Mesenchymal stem cell (in vitro differentiated cells and primary cell): ENCODE measurements around the gene HIF1A. TPM values are rescaled to one million over a fixed set of nuclear protein-coding genes. Genes with fewer than 3 reads are reported as not detected.

Source experiments
- DNase-seq: peaks from one replicate; pipeline ENCODE4 v3.0.0-alpha.2; 2013
- H2AFZ ChIP-seq: one replicate; pipeline ENCODE4 v1.6.1; 2013; ENCODE audit warnings: low read depth, mild to moderate bottlenecking, control low read depth, inconsistent platforms, low read length, moderate library complexity
- H2AK5ac ChIP-seq: 2 replicates; pipeline ENCODE4 v1.6.1; 2013; ENCODE audit warnings: low read length, moderate library complexity, mild to moderate bottlenecking, inconsistent platforms; ENCODE audit not compliant: severe bottlenecking
- H2BK120ac ChIP-seq: one replicate; pipeline ENCODE4 v1.6.1; 2013; ENCODE audit warnings: low read depth, mild to moderate bottlenecking, inconsistent platforms, low read length, moderate library complexity
- H2BK12ac ChIP-seq, 2 experiments: one replicate each; pipeline ENCODE4 v1.6.1; 2013; ENCODE audit warnings: inconsistent platforms in 2 of 2, low read length in 2 of 2, mild to moderate bottlenecking in 2 of 2, moderate library complexity in 2 of 2, control low read depth in 1 of 2
- H2BK15ac ChIP-seq: one replicate; pipeline ENCODE4 v1.6.1; 2013; ENCODE audit warnings: mild to moderate bottlenecking, low read depth, inconsistent platforms; ENCODE audit not compliant: poor library complexity, severe bottlenecking
- H2BK5ac ChIP-seq: 2 replicates; pipeline ENCODE4 v1.6.1; 2013; ENCODE audit warnings: low read depth, mild to moderate bottlenecking, low read length, control low read depth, inconsistent platforms; ENCODE audit not compliant: poor library complexity, severe bottlenecking
- H3K14ac ChIP-seq, 2 experiments: one replicate each; pipeline ENCODE4 v1.6.1; 2013; ENCODE audit warnings: inconsistent platforms in 2 of 2, low read length in 2 of 2, control low read depth in 1 of 2, mild to moderate bottlenecking in 1 of 2, moderate library complexity in 1 of 2
- H3K18ac ChIP-seq, 2 experiments: one replicate each; pipeline ENCODE4 v1.6.1; 2013; ENCODE audit warnings: inconsistent platforms in 2 of 2, low read length in 2 of 2, control low read depth in 1 of 2, low read depth in 1 of 2, mild to moderate bottlenecking in 1 of 2
- H3K23ac ChIP-seq, 2 experiments: one replicate each; pipeline ENCODE4 v1.6.1; 2013; ENCODE audit warnings: inconsistent platforms in 2 of 2, low read length in 2 of 2, mild to moderate bottlenecking in 2 of 2, moderate library complexity in 2 of 2, control low read depth in 1 of 2
- H3K27ac ChIP-seq: 2 replicates; pipeline ENCODE4 v1.5.1; 2013; ENCODE audit warnings: mild to moderate bottlenecking, moderate library complexity, low read length, control low read depth, inconsistent platforms; ENCODE audit not compliant: poor library complexity, severe bottlenecking
- H3K27me3 ChIP-seq, 2 experiments: 2 replicates each; pipeline versions ENCODE4 v1.6.1 to v1.7.0; 2013; ENCODE audit warnings: low read length in 2 of 2, mild to moderate bottlenecking in 2 of 2, moderate library complexity in 2 of 2, control low read depth in 1 of 2, inconsistent platforms in 1 of 2; ENCODE audit not compliant: control insufficient read depth in 1 of 2, insufficient read depth in 1 of 2
- H3K36me3 ChIP-seq, 2 experiments: 2 replicates each; pipeline versions ENCODE4 v1.6.1 to v1.7.0; 2013; ENCODE audit warnings: low read length in 2 of 2, control low read depth in 1 of 2, inconsistent platforms in 1 of 2, low read depth in 1 of 2, mild to moderate bottlenecking in 1 of 2; ENCODE audit not compliant: insufficient read depth in 2 of 2, control insufficient read depth in 1 of 2
- H3K4ac ChIP-seq, 2 experiments: one replicate each; pipeline ENCODE4 v1.6.1; 2013; ENCODE audit warnings: inconsistent platforms in 2 of 2, low read length in 2 of 2, mild to moderate bottlenecking in 2 of 2, moderate library complexity in 2 of 2, control low read depth in 1 of 2, low read depth in 1 of 2
- H3K4me1 ChIP-seq: 2 replicates; pipeline ENCODE4 v1.6.1; 2013; ENCODE audit warnings: low read depth, low read length, control low read depth; ENCODE audit not compliant: control insufficient read depth, insufficient read depth
- H3K4me2 ChIP-seq: 2 replicates; pipeline ENCODE4 v1.6.1; 2013; ENCODE audit warnings: low read length, mild to moderate bottlenecking, inconsistent platforms; ENCODE audit not compliant: poor library complexity, severe bottlenecking
- H3K4me3 ChIP-seq, 2 experiments: 2 replicates each; pipeline versions ENCODE4 v1.5.1 to v1.7.0; 2013; ENCODE audit warnings: low read length in 2 of 2, mild to moderate bottlenecking in 2 of 2, control low read depth in 1 of 2, low read depth in 1 of 2; ENCODE audit not compliant: insufficient read depth in 1 of 2
- H3K79me1 ChIP-seq: replicated peaks from 2 replicates; pipeline ENCODE4 v1.6.1; 2013; ENCODE audit warnings: mild to moderate bottlenecking, control low read depth, low read length, inconsistent platforms; ENCODE audit not compliant: poor library complexity, severe bottlenecking
- H3K9ac ChIP-seq: 2 replicates; pipeline ENCODE4 v1.7.0; 2013; ENCODE audit warnings: mild to moderate bottlenecking, low read length, moderate library complexity
- H3K9me3 ChIP-seq: 2 replicates; pipeline ENCODE4 v1.7.0; 2013; ENCODE audit warnings: mild to moderate bottlenecking, low read length; ENCODE audit not compliant: control insufficient read depth
- H4K8ac ChIP-seq: one replicate; pipeline ENCODE4 v1.6.1; 2013; ENCODE audit warnings: inconsistent platforms, mild to moderate bottlenecking, low read length, moderate library complexity
- H4K91ac ChIP-seq: one replicate; pipeline ENCODE4 v1.6.1; 2013; ENCODE audit warnings: mild to moderate bottlenecking, low read length, inconsistent platforms
- WGBS: methylation state at CpG from one replicate; pipeline ENCODE4 v1.1.7; 2013; ENCODE audit warnings: mixed read lengths; 5-methylcytosine and 5-hydroxymethylcytosine counted together
- polyA plus RNA-seq, 2 experiments: library from polyadenylated mRNA; stranded (reverse); fragments of 200-250 nt; gene quantifications; one replicate each; pipeline ENCODE4 v1.2.3, GENCODE V29; 2013

The HIF1A gene
- 346 TPM for polyA plus RNA-seq (2013, experiment 1 of 2)
- 339 TPM for polyA plus RNA-seq (2013, experiment 2 of 2)

DNA sequence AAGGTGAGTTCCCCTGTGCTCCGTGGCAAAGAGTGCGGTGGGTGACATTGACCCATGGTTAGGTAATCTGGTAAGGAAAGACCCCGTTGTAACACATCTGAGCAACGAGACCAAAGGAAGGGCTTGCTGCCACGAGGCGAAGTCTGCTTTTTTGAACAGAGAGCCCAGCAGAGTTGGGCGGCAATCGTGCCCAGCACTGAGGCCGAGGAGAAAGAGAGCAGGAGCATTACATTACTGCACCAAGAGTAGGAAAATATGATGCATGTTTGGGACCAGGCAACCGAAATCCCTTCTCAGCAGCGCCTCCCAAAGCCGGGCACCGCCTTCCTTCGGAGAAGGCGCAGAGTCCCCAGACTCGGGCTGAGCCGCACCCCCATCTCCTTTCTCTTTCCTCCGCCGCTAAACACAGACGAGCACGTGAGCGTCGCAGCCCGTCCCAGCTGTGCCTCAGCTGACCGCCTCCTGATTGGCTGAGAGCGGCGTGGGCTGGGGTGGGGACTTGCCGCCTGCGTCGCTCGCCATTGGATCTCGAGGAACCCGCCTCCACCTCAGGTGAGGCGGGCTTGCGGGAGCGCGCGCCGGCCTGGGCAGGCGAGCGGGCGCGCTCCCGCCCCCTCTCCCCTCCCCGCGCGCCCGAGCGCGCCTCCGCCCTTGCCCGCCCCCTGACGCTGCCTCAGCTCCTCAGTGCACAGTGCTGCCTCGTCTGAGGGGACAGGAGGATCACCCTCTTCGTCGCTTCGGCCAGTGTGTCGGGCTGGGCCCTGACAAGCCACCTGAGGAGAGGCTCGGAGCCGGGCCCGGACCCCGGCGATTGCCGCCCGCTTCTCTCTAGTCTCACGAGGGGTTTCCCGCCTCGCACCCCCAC lies at the start of gene HIF1A:
HIF1A (plus strand) TSS at position 684 of the 865 bp plus-strand sequence. CDS start 292 bp downstream, outside the sequence.
- Histone ChIP-seq H2AK5ac (peak within 1 kb of the TSS; percentile 87), H3K27me3 (no peaks in the 10 kb centered on the region), H4K8ac (peak within 1 kb of the TSS; percentile 91), H3K4ac (peak within 1 kb of the TSS; percentile 97 to 99), H3K18ac (peak within 1 kb of the TSS; percentile 91 to 99), H2BK5ac (peak within 1 kb of the TSS; percentile 97), H3K23ac (peak within 1 kb of the TSS; percentile 67 to 98), H3K4me3 (peak within 1 kb of the TSS; percentile 74 to 96), H2BK120ac (peak within 1 kb of the TSS; percentile 95), H2BK12ac (peak within 1 kb of the TSS; percentile 67 to 95), H3K36me3 (peaks cover 0 to 8% of the 10 kb centered on the region in 2 experiments), H3K9me3 (no peaks in the 10 kb centered on the region), H3K4me1 (peaks cover 4% of the 10 kb centered on the region), H3K14ac (peak within 1 kb of the TSS; percentile 22 to 93), H2BK15ac (peak within 1 kb of the TSS; percentile 97), H4K91ac (peak within 1 kb of the TSS; percentile 80), H3K9ac (peak within 1 kb of the TSS; percentile 99), H2AFZ (no peak within 1 kb of the TSS), H3K27ac (peak within 1 kb of the TSS; percentile 97), H3K4me2 (peak within 1 kb of the TSS; percentile 75), H3K79me1 (peaks cover 6% of the 10 kb centered on the region)
- peak; percentile 99 for DNase-seq
- 1% methylated on average over 63 of the region's 68 CpGs for WGBS

DNA sequence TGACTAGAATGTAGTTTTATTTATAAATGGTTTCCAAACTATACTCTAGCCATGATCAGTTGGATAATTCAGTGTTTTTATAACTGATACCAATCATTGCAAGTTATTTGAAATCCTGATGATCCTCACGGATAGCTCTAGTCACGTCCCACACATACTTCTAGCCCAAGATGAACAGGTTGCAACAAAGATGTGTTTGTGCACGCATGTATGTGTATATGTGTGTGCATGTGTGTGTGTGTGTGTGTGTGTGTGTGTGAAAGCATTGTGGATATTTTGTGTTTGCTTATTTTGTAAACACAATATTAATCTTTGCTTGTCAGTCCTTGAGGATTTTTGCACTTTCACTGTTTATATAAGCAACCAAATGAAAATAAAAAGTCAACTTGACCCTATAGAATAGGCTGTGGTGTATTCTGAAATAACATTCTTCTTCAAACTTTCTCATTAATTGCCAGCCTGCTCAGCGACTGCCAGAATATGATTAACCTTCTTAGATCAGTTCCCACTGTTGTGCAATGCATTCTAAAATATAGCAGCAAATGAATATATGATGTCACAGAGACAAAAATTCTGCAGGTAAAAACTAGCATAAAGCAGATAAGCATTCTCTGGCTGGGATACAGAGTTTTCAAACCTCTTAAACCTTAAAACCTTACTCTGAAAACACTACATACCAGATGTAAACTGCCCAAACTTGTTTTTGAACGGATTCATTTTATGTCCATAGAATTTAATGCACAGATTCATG lies 48.8 kb upstream of the HIF1A start:
- H3K4ac ChIP-seq, result no peak overlapping the region
- no peaks in the 10 kb centered on the region for H3K9me3 ChIP-seq
- no peak overlapping the region for H2AK5ac ChIP-seq
- H2BK15ac ChIP-seq, result no peak overlapping the region
- H3K9ac ChIP-seq, result no peak overlapping the region
- no peaks in the 10 kb centered on the region for H3K36me3 ChIP-seq
- no peak overlapping the region for H2BK120ac ChIP-seq
- no peak for DNase-seq
- H3K27ac ChIP-seq, result no peak overlapping the region
- H3K23ac ChIP-seq, result no peak overlapping the region
- peak overlapping the region in 1 of 2 experiments; percentile 56 for H3K18ac ChIP-seq
- no peaks in the 10 kb centered on the region for H3K79me1 ChIP-seq
- no peak overlapping the region for H4K91ac ChIP-seq
- H3K4me2 ChIP-seq, result no peak overlapping the region
- 84% methylated on average over 4 of the region's 5 CpGs for WGBS
- no peak overlapping the region for H3K14ac ChIP-seq
- H3K27me3 ChIP-seq, result no peaks in the 10 kb centered on the region
- peaks cover 2% of the 10 kb centered on the region for H3K4me1 ChIP-seq
- no peak overlapping the region for H2BK12ac ChIP-seq
- H2BK5ac ChIP-seq, result no peak overlapping the region
- H4K8ac ChIP-seq, result no peak overlapping the region
- no peak overlapping the region for H3K4me3 ChIP-seq
- H2AFZ ChIP-seq, result no peak overlapping the region

DNA sequence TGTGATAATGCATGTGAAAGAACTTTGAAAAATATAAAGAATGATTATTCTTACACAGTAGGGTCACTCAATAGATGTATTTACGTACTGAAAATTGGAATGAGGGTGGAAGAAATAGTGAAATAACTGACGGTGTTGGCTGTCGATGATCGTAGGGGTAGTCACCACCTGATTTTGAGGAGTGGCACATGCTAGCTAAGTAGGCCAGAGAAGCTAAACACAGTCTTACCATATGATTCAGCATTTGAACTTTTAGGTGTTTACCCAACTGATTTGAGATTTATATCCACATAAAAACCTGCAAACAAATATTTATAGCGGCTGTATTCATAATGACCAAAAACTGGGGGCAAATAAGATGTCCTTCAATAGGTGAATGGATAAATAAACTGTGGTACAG lies 47.6 kb upstream of the HIF1A start:
- H3K9me3 ChIP-seq, result no peaks in the 10 kb centered on the region
- H3K79me1 ChIP-seq, result no peaks in the 10 kb centered on the region
- WGBS, result 98% methylated on average over 5 of the region's 5 CpGs
- no peaks in the 10 kb centered on the region for H3K27me3 ChIP-seq
- H2AFZ ChIP-seq, result no peak overlapping the region
- no peak overlapping the region for H3K4ac ChIP-seq
- no peak overlapping the region for H2BK120ac ChIP-seq
- no peak overlapping the region for H3K9ac ChIP-seq
- no peak overlapping the region for H2AK5ac ChIP-seq
- no peak overlapping the region for H3K4me2 ChIP-seq
- H3K14ac ChIP-seq, result no peak overlapping the region
- DNase-seq, result no peak
- no peak overlapping the region for H2BK5ac ChIP-seq
- H3K4me3 ChIP-seq, result no peak overlapping the region
- H3K18ac ChIP-seq, result no peak overlapping the region
- no peak overlapping the region for H4K91ac ChIP-seq
- H3K27ac ChIP-seq, result no peak overlapping the region
- no peak overlapping the region for H2BK12ac ChIP-seq
- no peak overlapping the region for H3K23ac ChIP-seq
- H2BK15ac ChIP-seq, result no peak overlapping the region
- no peaks in the 10 kb centered on the region for H3K4me1 ChIP-seq
- no peaks in the 10 kb centered on the region for H3K36me3 ChIP-seq
- H4K8ac ChIP-seq, result no peak overlapping the region

DNA sequence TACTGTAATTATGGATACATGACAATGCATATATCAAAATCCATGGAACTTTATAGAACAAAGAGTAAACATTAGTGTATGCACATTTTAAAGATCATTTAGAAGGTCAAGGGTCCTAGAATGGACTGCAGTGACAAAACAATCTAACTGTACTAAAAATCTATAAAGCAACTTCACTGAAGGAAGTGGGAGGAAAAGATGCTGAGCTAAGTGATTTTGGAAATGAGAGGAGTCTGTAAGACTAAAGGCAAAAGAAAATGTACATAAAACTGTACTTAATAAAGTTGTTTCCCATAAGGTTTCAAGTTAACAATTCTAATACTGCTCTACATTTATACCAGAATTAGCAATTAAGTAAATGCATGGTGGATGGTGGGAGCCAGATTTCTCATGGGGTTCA lies 46.9 kb upstream of the HIF1A start:
- no peak overlapping the region for H2BK5ac ChIP-seq
- H2AK5ac ChIP-seq, result no peak overlapping the region
- H2BK12ac ChIP-seq, result no peak overlapping the region
- H4K91ac ChIP-seq, result no peak overlapping the region
- no peaks in the 10 kb centered on the region for H3K27me3 ChIP-seq
- no peaks in the 10 kb centered on the region for H3K79me1 ChIP-seq
- H3K36me3 ChIP-seq, result no peaks in the 10 kb centered on the region
- no peak overlapping the region for H3K18ac ChIP-seq
- no peaks in the 10 kb centered on the region for H3K4me1 ChIP-seq
- DNase-seq, result no peak
- no peak overlapping the region for H2BK15ac ChIP-seq
- H2BK120ac ChIP-seq, result no peak overlapping the region
- no peak overlapping the region for H3K9ac ChIP-seq
- H4K8ac ChIP-seq, result no peak overlapping the region
- H3K14ac ChIP-seq, result no peak overlapping the region
- H2AFZ ChIP-seq, result no peak overlapping the region
- H3K23ac ChIP-seq, result no peak overlapping the region
- no peak overlapping the region for H3K4me3 ChIP-seq
- H3K9me3 ChIP-seq, result no peaks in the 10 kb centered on the region
- no peak overlapping the region for H3K27ac ChIP-seq
- no peak overlapping the region for H3K4ac ChIP-seq
- no peak overlapping the region for H3K4me2 ChIP-seq
